ENCODE results near the gene RUNX2.

The RUNX2 gene

DNA sequence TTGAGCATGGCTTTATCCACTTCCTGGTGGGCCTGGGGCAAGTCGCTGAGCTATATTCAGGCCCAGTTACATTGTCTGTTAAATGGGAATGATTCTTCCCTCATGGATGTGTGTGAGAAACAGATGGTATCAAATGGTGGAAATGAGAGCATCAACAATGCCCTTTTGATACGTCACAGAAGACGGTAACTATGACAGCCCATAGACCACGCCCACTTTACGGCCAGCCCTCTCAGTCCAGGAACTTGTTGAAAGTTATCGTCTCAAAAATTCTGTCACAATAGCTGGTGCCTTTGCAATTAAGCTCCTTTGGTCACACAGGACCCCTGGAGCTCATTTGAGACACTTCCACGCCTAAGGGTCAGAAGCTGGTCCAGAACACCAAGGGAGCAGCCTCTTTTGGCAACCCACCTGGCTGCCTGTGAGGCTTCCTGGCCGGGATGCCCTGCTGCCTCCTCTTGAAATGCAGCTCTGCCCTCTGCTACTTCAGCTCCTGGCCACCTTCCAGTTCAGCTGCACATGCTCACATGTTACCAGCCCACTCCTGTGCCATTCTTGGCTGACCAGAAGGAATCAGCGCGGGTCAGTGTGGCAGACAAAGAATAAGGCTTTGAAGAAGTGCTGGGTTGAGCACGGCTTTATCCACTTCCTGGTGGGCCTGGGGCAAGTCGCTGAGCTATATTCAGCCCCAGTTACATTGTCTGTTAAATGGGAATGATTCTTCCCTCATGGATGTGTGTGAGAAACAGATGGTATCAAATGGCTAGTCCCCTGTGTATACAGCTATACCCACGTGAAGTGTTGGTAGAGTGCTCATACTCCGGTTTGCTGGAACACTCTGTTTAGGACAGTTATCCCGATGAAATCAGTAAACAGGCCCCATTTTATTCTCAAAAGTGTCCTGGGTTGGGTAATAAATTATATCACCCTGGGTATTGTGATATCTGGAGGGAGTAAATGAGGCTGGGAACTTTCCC lies 248.8 kb downstream of the RUNX2 start:
- H3K27me3 ChIP-seq (ENCODE audit: insufficient read depth, poor library complexity, severe bottlenecking) = no peaks in the 10 kb centered on the region
- peaks cover 3% of the 10 kb centered on the region for H3K9me3 ChIP-seq (ENCODE audit: severe bottlenecking)
- no peak for ATAC-seq (ENCODE audit: low read depth)
- DNase-seq (ENCODE audit: low spot score) = no peak
- no peak overlapping the region for H3K27ac ChIP-seq (ENCODE audit: poor library complexity, severe bottlenecking)
- TF ChIP-seq, protein P1, sequence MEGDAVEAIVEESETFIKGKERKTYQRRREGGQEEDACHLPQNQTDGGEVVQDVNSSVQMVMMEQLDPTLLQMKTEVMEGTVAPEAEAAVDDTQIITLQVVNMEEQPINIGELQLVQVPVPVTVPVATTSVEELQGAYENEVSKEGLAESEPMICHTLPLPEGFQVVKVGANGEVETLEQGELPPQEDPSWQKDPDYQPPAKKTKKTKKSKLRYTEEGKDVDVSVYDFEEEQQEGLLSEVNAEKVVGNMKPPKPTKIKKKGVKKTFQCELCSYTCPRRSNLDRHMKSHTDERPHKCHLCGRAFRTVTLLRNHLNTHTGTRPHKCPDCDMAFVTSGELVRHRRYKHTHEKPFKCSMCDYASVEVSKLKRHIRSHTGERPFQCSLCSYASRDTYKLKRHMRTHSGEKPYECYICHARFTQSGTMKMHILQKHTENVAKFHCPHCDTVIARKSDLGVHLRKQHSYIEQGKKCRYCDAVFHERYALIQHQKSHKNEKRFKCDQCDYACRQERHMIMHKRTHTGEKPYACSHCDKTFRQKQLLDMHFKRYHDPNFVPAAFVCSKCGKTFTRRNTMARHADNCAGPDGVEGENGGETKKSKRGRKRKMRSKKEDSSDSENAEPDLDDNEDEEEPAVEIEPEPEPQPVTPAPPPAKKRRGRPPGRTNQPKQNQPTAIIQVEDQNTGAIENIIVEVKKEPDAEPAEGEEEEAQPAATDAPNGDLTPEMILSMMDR (IDR thresholded peaks at IDR 0.05; ENCODE audit: poor library complexity, severe bottlenecking) = no peak
- H3K4me1 ChIP-seq (ENCODE audit: insufficient read depth, poor library complexity, severe bottlenecking) = no peaks in the 10 kb centered on the region
- no peaks in the 10 kb centered on the region for H3K36me3 ChIP-seq (ENCODE audit: low read depth)
- H3K4me3 ChIP-seq (ENCODE audit: severe bottlenecking) = no peak overlapping the region

DNA sequence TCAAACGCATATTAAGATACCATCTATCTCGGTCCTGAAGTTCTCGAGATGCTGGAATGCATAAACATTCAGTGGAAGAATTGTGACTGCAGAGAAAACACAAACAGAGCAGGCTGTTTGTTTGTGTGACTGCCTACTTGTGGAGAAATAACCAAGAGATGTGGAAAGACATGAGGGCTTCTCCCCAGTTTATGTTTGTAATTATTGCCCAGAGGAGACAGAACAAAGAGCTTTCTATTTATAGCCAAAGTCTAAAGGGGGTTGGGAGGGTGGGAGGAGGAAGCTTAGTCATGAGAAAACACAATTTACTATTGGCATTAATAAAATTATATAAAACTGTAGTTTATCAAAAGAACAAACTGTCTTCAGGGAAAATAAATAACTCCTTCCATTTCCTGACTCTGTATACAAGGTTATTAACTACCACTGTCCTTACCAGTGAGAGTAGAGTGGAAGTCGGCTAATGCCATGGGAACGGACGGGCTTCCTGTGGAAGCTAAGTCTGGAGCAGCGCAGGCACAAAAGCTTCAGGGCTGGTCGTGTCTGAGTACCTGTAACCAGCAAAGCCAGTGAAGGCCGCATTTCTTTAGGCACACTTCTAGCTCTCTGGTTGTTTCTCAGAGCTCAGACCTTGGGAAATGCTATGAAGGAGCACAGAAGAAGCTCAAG lies 249.8 kb downstream of the RUNX2 start:
- Histone ChIP-seq H3K36me3 (ENCODE audit: low read depth) (no peaks in the 10 kb centered on the region), H3K9me3 (ENCODE audit: severe bottlenecking) (peaks cover 3% of the 10 kb centered on the region), H3K4me3 (ENCODE audit: severe bottlenecking) (no peak overlapping the region), H3K4me1 (ENCODE audit: insufficient read depth, poor library complexity, severe bottlenecking) (no peaks in the 10 kb centered on the region), H3K27me3 (ENCODE audit: insufficient read depth, poor library complexity, severe bottlenecking) (no peaks in the 10 kb centered on the region), H3K27ac (ENCODE audit: poor library complexity, severe bottlenecking) (no peak overlapping the region)
- DNase-seq (ENCODE audit: low spot score) (no peak), ATAC-seq (ENCODE audit: low read depth) (no peak)
- TF ChIP-seq, protein P1 (IDR thresholded peaks at IDR 0.05; ENCODE audit: poor library complexity, severe bottlenecking) = no peak

DNA sequence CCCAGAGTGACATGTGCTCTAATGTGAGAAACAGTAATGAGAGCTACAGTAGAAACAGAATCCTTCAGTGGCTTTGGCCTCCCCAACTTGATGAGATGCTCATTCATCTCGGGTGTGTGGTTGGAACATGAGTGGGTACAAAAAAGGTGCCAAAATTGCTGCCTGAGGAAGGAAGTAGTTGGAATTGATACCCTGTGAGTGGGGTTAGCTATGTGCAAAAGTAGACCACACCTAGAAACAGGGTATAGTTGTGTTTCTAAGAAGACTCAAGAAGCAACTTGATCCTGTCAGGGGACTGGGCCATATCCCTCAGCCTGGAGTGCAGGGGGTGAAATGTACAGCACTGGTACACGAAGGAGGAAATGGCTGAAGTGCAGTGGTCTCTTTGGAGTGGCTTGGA lies 256.0 kb downstream of the RUNX2 start:
- ATAC-seq (ENCODE audit: low read depth) = no peak
- Histone ChIP-seq H3K9me3 (ENCODE audit: severe bottlenecking) (peaks cover 3% of the 10 kb centered on the region), H3K4me3 (ENCODE audit: severe bottlenecking) (no peak overlapping the region), H3K36me3 (ENCODE audit: low read depth) (no peaks in the 10 kb centered on the region), H3K27ac (ENCODE audit: poor library complexity, severe bottlenecking) (no peak overlapping the region), H3K4me1 (ENCODE audit: insufficient read depth, poor library complexity, severe bottlenecking) (peaks cover 24% of the 10 kb centered on the region), H3K27me3 (ENCODE audit: insufficient read depth, poor library complexity, severe bottlenecking) (no peaks in the 10 kb centered on the region)
- DNase-seq (ENCODE audit: low spot score) = no peak
- TF ChIP-seq, protein P1 (IDR thresholded peaks at IDR 0.05; ENCODE audit: poor library complexity, severe bottlenecking) = no peak

DNA sequence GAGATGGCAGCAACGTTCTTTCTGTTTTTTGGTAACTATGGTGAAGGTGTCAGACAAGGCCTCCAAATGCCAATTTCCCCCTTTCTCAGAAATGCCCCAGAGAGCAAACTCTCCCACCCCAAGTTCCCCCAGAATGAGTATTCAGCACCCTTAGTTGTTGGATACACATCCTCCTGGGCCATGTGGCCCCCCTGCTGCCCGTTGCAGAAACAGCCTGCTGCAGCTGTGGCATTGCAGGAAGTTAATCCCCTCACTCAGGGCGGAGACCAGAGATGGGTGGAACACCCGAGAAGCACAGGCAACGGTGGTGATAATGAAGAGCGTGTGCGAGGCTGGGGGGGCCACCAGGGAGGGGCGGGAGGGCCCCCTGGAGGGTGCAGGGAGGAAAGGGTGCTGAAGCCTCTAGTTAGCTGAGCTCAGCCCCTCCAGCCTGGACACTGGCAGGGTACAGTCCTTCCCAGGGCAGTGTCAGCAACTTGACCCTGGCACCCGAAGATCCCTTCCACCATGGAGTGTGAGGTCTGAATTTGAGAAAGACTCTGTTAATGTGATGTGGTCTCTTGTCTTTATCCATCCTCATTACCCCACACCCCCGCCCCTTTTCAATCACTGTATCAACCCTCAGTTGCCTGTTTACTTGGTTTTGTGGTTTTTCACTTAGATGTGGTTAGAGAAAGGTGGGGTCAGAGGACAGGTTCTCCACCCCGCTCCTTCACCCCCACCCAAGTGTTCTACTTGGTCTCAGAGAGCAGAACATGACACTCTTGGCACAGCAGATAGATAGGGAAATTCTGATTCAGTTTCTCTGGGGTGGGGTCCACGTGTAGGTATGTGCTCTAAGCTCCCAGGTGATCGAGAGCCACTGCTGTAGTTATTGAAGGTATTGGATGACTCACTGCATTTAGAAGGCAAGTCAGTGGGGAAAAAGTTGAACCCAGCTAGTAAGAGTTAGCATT lies 258.4 kb downstream of the RUNX2 start:
- no peaks in the 10 kb centered on the region for H3K27me3 ChIP-seq (ENCODE audit: insufficient read depth, poor library complexity, severe bottlenecking)
- H3K4me1 ChIP-seq (ENCODE audit: insufficient read depth, poor library complexity, severe bottlenecking) = peaks cover 46% of the 10 kb centered on the region
- no peak overlapping the region for H3K4me3 ChIP-seq (ENCODE audit: severe bottlenecking)
- TF ChIP-seq, protein P1 (IDR thresholded peaks at IDR 0.05; ENCODE audit: poor library complexity, severe bottlenecking) = no peak
- ATAC-seq (ENCODE audit: low read depth) (peak; percentile 54), DNase-seq (ENCODE audit: low spot score) (no peak)
- H3K27ac ChIP-seq (ENCODE audit: poor library complexity, severe bottlenecking) = peak overlapping the region; percentile 98
- no peaks in the 10 kb centered on the region for H3K9me3 ChIP-seq (ENCODE audit: severe bottlenecking)
- H3K36me3 ChIP-seq (ENCODE audit: low read depth) = no peaks in the 10 kb centered on the region

Measured in RWPE2 (cell line).